ENCODE measurements around the gene MRPS27. TPM values are rescaled to one million over a fixed set of nuclear protein-coding genes. Genes with fewer than 3 reads are reported as not detected.

MRPS27 gene
- total RNA-seq, 4 donors from 2014 or later = 14.3 to 34.7 (median 27.9) TPM

- peaks cover 0 to 2% (median under 1%) of the 10 kb centered on the region in 4 donors for H3K4me1 ChIP-seq
- no peak overlapping the region for H3K27ac ChIP-seq
- H3K36me3 ChIP-seq = no peaks in the 10 kb centered on the region
- H3K4me3 ChIP-seq = no peak overlapping the region
- no peaks in the 10 kb centered on the region for H3K27me3 ChIP-seq
- no peaks in the 10 kb centered on the region for H3K9me3 ChIP-seq
- intact Hi-C loops (cut with DNase I; ENCODE audit: low total_unique reads) = no loop called here
- TF ChIP-seq POLR2AphosphoS5 (IDR thresholded peaks at IDR 0.05) (no peak), POLR2A (IDR thresholded peaks at IDR 0.05) (no peak), EP300 (IDR thresholded peaks at IDR 0.05; ENCODE audit: low read depth) (no peak)
- TF ChIP-seq, protein P1, sequence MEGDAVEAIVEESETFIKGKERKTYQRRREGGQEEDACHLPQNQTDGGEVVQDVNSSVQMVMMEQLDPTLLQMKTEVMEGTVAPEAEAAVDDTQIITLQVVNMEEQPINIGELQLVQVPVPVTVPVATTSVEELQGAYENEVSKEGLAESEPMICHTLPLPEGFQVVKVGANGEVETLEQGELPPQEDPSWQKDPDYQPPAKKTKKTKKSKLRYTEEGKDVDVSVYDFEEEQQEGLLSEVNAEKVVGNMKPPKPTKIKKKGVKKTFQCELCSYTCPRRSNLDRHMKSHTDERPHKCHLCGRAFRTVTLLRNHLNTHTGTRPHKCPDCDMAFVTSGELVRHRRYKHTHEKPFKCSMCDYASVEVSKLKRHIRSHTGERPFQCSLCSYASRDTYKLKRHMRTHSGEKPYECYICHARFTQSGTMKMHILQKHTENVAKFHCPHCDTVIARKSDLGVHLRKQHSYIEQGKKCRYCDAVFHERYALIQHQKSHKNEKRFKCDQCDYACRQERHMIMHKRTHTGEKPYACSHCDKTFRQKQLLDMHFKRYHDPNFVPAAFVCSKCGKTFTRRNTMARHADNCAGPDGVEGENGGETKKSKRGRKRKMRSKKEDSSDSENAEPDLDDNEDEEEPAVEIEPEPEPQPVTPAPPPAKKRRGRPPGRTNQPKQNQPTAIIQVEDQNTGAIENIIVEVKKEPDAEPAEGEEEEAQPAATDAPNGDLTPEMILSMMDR (IDR thresholded peaks at IDR 0.05) = no peak
- in situ Hi-C loops (cut with MboI; ENCODE audit: low pct_ligation_motif_present in 1 of 4, low pct_unique_long_range_greater_than_20kb in 1 of 4, low sequenced_read_pairs in 3 of 4) = no loop called here
- WGBS, 2 donors (ENCODE audit: low coverage in 1 of 2) = 96 to 98% methylated on average over 3 of the region's 3 CpGs
- no peak for DNase-seq
These were observed 114.5 kb downstream of the MRPS27 start for GRCh38 chr5:72205431-72206009.

DNA sequence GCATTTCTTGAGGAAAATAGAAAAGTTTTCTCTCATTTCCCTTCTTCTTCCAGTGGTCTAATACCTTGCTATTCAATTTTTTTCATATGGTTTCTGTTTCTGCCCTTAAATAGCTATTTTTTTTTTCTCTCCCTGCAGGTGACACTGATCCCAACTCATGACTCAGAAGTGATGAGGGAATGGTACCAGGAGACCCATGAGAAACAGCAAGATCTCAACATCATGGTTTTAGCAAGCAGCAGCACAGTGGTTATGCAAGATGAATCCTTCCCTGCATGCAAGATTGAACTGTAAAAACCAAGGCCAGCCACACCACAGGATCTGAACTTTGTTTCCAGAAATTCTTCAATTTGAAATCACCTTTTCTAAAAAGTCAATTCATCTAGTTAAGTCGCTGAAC, 115.1 kb downstream of the MRPS27 start:
- intact Hi-C loops (cut with DNase I; ENCODE audit: low total_unique reads) = no loop called here

GRCh38 chr5:72203251-72203845, 116.7 kb downstream of the MRPS27 start:
- TF ChIP-seq, protein P1 (IDR thresholded peaks at IDR 0.05) = no peak
- TF ChIP-seq POLR2AphosphoS5 (IDR thresholded peaks at IDR 0.05) (no peak), POLR2A (IDR thresholded peaks at IDR 0.05) (no peak), EP300 (IDR thresholded peaks at IDR 0.05; ENCODE audit: low read depth) (no peak)
- H3K27me3 ChIP-seq = no peaks in the 10 kb centered on the region
- intact Hi-C loops (cut with DNase I; ENCODE audit: low total_unique reads) = no loop called here
- H3K4me3 ChIP-seq = no peak overlapping the region
- no peaks in the 10 kb centered on the region for H3K36me3 ChIP-seq
- H3K4me1 ChIP-seq = no peaks in the 10 kb centered on the region
- 91 to 100% methylated on average over 1 to 8 of the region's 8 CpGs for WGBS, 2 donors (ENCODE audit: low coverage in 1 of 2)
- H3K9me3 ChIP-seq = no peaks in the 10 kb centered on the region
- in situ Hi-C loops (cut with MboI; ENCODE audit: low pct_ligation_motif_present in 1 of 4, low pct_unique_long_range_greater_than_20kb in 1 of 4, low sequenced_read_pairs in 3 of 4) = no loop called here
- no peak overlapping the region for H3K27ac ChIP-seq
- DNase-seq = no peak

More for the DNA sequence above, 115.1 kb downstream of the MRPS27 start:
- Histone ChIP-seq H3K36me3 (no peaks in the 10 kb centered on the region), H3K27me3 (no peaks in the 10 kb centered on the region), H3K9me3 (no peaks in the 10 kb centered on the region), H3K4me1 (no peaks in the 10 kb centered on the region), H3K27ac (no peak overlapping the region), H3K4me3 (no peak overlapping the region)
- TF ChIP-seq POLR2A (IDR thresholded peaks at IDR 0.05) = no peak
- no peak for TF ChIP-seq EP300 (IDR thresholded peaks at IDR 0.05; ENCODE audit: low read depth)
- no peak for TF ChIP-seq POLR2AphosphoS5 (IDR thresholded peaks at IDR 0.05)
- TF ChIP-seq, protein P1 (IDR thresholded peaks at IDR 0.05) = no peak
- WGBS, 2 donors (ENCODE audit: low coverage in 1 of 2) = 95 to 100% methylated on average over 1 of the region's 1 CpG
- in situ Hi-C loops (cut with MboI; ENCODE audit: low pct_ligation_motif_present in 1 of 4, low pct_unique_long_range_greater_than_20kb in 1 of 4, low sequenced_read_pairs in 3 of 4) = no loop called here
- DNase-seq = no peak

GRCh38 chr5:72202331-72202825, 117.7 kb downstream of the MRPS27 start:
- no peaks in the 10 kb centered on the region for H3K36me3 ChIP-seq
- intact Hi-C loops (cut with DNase I; ENCODE audit: low total_unique reads) (no loop called here), in situ Hi-C loops (cut with MboI; ENCODE audit: low pct_ligation_motif_present in 1 of 4, low pct_unique_long_range_greater_than_20kb in 1 of 4, low sequenced_read_pairs in 3 of 4) (no loop called here)
- TF ChIP-seq EP300 (IDR thresholded peaks at IDR 0.05; ENCODE audit: low read depth) (no peak), POLR2A (IDR thresholded peaks at IDR 0.05) (no peak), POLR2AphosphoS5 (IDR thresholded peaks at IDR 0.05) (no peak)
- TF ChIP-seq, protein P1 (IDR thresholded peaks at IDR 0.05) = no peak
- no peaks in the 10 kb centered on the region for H3K4me1 ChIP-seq
- H3K27me3 ChIP-seq = no peaks in the 10 kb centered on the region
- no peaks in the 10 kb centered on the region for H3K9me3 ChIP-seq
- WGBS, 2 donors (ENCODE audit: low coverage in 1 of 2) = 79 to 81% methylated on average over 3 of the region's 3 CpGs
- H3K4me3 ChIP-seq = no peak overlapping the region
- no peak for DNase-seq
- no peak overlapping the region for H3K27ac ChIP-seq

All from transverse colon (tissue), 4 donors.